GM18519 (cell line): ENCODE data around the gene PLD1.
"Not testable (repeated sequence)": the region's sequence is repeated elsewhere in the genome, so short reads cannot be mapped to it uniquely, and the experiment has no call there.

Experiments used
- ATAC-seq: cut with Tn5 transposase; IDR thresholded peaks from one replicate; pipeline ENCODE4 v1.9.1; 2021; ENCODE audit warnings: mild to moderate bottlenecking, moderate library complexity; ENCODE audit not compliant: unreplicated experiment, low FRiP score

The PLD1 gene, protein sequence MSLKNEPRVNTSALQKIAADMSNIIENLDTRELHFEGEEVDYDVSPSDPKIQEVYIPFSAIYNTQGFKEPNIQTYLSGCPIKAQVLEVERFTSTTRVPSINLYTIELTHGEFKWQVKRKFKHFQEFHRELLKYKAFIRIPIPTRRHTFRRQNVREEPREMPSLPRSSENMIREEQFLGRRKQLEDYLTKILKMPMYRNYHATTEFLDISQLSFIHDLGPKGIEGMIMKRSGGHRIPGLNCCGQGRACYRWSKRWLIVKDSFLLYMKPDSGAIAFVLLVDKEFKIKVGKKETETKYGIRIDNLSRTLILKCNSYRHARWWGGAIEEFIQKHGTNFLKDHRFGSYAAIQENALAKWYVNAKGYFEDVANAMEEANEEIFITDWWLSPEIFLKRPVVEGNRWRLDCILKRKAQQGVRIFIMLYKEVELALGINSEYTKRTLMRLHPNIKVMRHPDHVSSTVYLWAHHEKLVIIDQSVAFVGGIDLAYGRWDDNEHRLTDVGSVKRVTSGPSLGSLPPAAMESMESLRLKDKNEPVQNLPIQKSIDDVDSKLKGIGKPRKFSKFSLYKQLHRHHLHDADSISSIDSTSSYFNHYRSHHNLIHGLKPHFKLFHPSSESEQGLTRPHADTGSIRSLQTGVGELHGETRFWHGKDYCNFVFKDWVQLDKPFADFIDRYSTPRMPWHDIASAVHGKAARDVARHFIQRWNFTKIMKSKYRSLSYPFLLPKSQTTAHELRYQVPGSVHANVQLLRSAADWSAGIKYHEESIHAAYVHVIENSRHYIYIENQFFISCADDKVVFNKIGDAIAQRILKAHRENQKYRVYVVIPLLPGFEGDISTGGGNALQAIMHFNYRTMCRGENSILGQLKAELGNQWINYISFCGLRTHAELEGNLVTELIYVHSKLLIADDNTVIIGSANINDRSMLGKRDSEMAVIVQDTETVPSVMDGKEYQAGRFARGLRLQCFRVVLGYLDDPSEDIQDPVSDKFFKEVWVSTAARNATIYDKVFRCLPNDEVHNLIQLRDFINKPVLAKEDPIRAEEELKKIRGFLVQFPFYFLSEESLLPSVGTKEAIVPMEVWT

GRCh38 chr3:171809861-171810628, at the start of gene PLD1:
Gene PLD1, minus strand, starts transcription at chr3:171810483. Its CDS starts 72,432 bp downstream, at chr3:171738051.
- ATAC-seq, result peak; percentile 40

- ATAC-seq, result not testable (repeated sequence)
Observed at GRCh38 chr3:171858770-171859169, 48.5 kb upstream of the PLD1 start.

GRCh38 chr3:171854649-171855305, 44.5 kb upstream of the PLD1 start:
- ATAC-seq, result no peak

DNA sequence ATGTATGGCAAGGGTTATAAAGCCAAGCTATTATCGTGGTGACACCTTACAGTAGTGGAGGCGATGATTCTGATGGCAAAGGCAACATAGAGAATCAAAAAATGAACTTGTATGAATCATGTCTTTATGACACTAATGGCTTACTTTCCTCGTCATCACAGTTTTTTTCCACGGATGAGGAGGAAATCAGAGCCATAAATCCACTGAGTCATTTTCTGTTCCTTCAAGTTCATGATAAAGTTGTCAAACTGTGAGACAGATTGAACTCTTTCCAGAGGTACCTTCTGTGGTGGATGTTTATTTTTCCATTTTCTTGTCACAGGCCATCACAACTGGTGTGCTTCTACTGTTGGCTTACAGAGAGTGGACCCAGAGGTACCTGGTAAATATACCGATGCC, 41.4 kb upstream of the PLD1 start:
- no peak for ATAC-seq

GRCh38 chr3:171850960-171851659, 40.8 kb upstream of the PLD1 start:
- no peak for ATAC-seq

DNA sequence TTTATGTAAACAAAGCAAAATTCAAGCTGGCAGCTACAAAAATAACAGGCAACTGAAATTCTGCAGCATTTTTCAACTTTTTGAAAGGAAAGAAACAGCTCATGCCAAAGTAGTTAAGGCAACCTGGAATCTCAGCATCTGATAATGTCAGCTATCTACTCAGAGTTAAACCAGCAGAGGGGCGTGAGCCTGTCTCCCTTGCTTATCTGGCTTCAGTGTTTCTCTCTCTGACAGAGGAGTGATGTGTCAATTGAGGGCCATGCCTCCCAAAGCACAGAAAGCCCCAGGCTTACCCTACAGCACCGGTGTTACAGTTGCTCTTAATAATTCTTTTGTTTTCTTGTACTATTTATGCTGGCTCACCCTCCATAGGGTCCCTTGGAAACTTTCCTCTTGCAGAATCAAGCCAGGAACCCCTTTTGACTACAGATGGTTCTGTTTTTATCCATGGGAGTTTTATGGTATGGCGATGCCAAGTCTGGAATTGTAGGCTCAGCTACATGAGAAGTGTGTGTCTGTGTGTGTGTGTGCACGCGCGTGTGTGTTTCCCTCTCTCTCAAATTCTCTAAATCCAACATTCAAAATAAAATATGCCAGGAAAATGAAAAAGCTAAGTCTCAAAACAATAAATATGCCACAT, 40.2 kb upstream of the PLD1 start:
- no peak for ATAC-seq

- no peak for ATAC-seq
Observed at GRCh38 chr3:171849617-171850319, 39.5 kb upstream of the PLD1 start.

GRCh38 chr3:171847595-171848259, 37.4 kb upstream of the PLD1 start:
- no peak for ATAC-seq

GRCh38 chr3:171847133-171847532, 36.9 kb upstream of the PLD1 start:
- ATAC-seq, result no peak

GRCh38 chr3:171846597-171846996, 36.3 kb upstream of the PLD1 start:
- ATAC-seq, result peak; percentile 99

GRCh38 chr3:171845481-171846284, 35.4 kb upstream of the PLD1 start:
- ATAC-seq, result no peak

GRCh38 chr3:171844873-171845272, 34.6 kb upstream of the PLD1 start:
- ATAC-seq, result no peak

- no peak for ATAC-seq
Observed at GRCh38 chr3:171842864-171843518, 32.7 kb upstream of the PLD1 start, which contains the start of gene TMEM212. Gene TMEM212, plus strand, starts transcription at chr3:171843349. Its CDS starts 35 bp downstream, at chr3:171843384.

GRCh38 chr3:171841620-171842000, 31.3 kb upstream of the PLD1 start:
- no peak for ATAC-seq

DNA sequence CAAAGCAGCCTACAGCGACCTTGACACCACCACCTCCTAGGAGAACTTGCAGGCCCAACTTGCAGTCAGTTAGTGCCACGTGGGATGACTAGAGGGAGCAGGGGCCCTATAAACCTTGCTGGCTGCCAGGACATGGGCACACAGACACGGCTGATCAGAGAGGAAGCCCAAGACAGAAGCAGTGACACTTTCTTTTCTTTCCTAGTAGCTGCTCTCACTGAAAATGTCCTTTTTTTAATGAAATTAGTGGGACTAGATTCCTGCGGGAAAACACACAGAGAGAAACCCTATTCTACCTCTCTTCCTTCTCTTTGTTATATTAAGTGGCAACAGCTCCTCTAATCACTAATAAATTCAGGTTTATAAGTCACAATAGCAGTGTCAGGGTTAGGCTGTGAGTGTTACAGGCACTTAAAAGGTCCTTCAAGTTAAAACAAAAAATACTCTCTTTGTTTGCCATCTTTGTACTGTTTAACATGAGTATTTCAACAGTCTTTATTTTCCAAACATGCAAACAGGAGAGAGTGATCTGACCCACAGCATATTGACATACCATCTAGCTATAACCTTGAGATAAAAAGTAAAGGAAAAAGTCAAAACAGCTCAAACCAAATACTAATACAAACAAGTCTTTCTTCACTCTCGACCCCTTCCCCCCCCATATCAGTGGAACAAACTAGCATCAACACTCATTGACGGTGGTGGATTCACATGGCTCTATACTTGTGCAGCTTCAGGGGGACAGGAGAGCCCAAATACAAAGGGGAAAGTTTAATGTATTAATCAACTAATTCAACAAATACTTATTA, 30.7 kb upstream of the PLD1 start:
- ATAC-seq, result no peak
